GM10248 (cell line): ENCODE measurements around the gene HIBCH.
A peak's percentile ranks its signal among the peaks of the same experiment; 100 is the strongest.

ENCODE experiments used
- CTCF ChIA-PET: fragments of 300-600 bp; sonication (Branson Sonifier 250); formaldehyde crosslinking; extraction: SDS; loops from one replicate; lab custom pipeline; 2021; ENCODE audit warnings: antibody characterized with exemption; lab: Yijun Ruan, JAX
- POLR2A ChIA-PET: fragments of 350-650 bp; sonication (Branson Sonifier 250); formaldehyde crosslinking; extraction: SDS; loops from one replicate; lab custom pipeline; 2020; ENCODE audit warnings: antibody characterized with exemption; lab: Yijun Ruan, JAX
- DNase-seq: peaks from one replicate; pipeline ENCODE4 v3.0.0; 2012; ENCODE audit errors: extremely low spot score
- CTCF ChIP-seq: IDR thresholded peaks from 2 replicates; pipeline ENCODE4 v1.5.1; 2012; ENCODE audit warnings: mild to moderate bottlenecking, low read depth; ENCODE audit errors: extremely low read depth, missing control alignments, control extremely low read depth

HIBCH gene

DNA sequence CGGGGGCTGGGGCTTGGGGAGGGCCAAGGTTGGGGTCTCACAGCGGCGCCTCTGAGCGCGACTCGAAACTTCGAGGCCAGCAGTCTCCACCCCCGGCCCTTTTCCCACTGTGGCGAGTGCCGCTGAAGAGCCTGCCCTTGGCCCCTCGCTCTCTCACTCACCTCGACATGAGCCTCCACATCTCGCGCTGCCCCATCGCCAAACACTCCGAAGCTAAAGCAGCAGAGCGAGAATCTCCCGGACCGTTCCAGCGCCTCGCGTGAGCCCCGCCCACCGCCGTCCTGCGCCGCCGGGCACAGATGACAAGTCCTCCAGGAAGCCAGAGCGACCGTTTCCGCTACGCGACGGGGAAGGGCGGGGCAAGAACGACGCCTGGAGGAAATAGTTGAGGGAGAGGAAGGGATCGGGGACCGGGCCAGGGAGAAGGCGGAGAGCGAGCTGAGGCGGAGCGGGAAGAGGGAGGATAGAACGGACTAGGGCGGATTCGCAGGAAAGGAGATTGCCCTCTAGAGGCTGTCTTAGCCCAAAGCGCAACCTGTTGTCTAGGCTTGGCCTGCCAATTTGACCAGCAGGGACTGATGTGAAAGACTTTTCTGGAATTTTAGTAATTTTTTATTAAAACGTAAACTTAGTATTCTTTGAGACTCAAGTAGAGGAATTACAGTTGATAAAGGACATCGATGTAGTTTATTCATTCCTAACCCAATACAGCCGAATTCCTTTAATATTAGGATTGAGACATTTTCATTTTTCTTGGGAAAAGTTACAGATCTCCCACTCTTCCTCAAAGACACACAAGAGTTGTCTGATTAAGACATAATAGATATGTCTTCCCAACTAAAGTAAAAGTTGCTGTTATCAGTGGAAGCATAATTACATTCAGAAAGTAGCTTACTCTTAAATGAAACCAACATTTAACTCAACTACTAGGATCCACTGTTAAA is at the start of gene HIBCH:
Gene HIBCH, minus strand, starts transcription at position 272 of the 944 bp plus-strand sequence. Its CDS starts 76 bp downstream, at position 196.
- DNase-seq: peak; percentile 87
- CTCF ChIA-PET: interaction anchor here (0.7 to 4.0 kb wide), 10 partner anchors 8 to 557 kb away, joined by 3 to 14 read pairs (median 4); partner anchors contain the start of genes INPP1 and OSGEPL1

DNA sequence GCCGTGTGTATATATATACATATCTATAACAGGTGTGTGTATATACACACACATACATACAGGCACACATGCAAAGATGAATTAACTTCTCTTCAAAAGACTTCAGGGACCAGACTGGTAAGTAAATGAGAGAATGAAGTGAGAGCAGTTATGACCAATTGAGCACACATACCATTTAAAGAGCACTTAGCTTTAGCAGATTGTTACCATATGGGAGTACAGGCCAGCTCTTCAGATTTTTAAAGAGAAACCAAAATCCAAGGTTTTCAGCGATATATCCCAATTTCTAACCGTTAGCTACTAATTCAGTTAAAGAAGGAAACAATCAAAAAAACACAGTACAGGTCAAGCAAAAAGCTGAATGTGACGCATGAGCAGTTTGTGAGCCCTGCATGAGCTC is 47.5 kb upstream of the HIBCH start:
- POLR2A ChIA-PET: no interaction called here
- no peak for TF ChIP-seq CTCF
- no peak for DNase-seq
- CTCF ChIA-PET: interaction anchor here (1.2 to 5.1 kb wide), 5 partner anchors 13 to 278 kb away, joined by 3 to 25 read pairs (median 7); no protein-coding TSS in a partner anchor

More for the DNA sequence above, at the start of gene HIBCH:
- peak; percentile 46 for TF ChIP-seq CTCF
- POLR2A ChIA-PET: interaction anchor here (1.8 kb wide), 1 partner anchor 10 kb away, joined by 7 read pairs; no protein-coding TSS in a partner anchor

- no peak for TF ChIP-seq CTCF
- ChIA-PET CTCF (interaction anchor here (1.2 to 5.1 kb wide), 4 partner anchors 12 to 277 kb away, joined by 3 to 25 read pairs (median 6); no protein-coding TSS in a partner anchor), POLR2A (no interaction called here)
These were observed 46.7 kb upstream of the HIBCH start for GRCh38 chr2:190366248-190366753.

GRCh38 chr2:190365499-190366204 is 46.0 kb upstream of the HIBCH start:
- ChIA-PET CTCF (interaction anchor here (1.3 to 5.1 kb wide), 3 partner anchors 11 to 275 kb away, joined by 4 to 25 read pairs (median 6); no protein-coding TSS in a partner anchor), POLR2A (no interaction called here)
- TF ChIP-seq CTCF: no peak
- DNase-seq: no peak

More at GRCh38 chr2:190366248-190366753, 46.7 kb upstream of the HIBCH start:
- no peak for DNase-seq

- CTCF ChIA-PET: interaction anchor here (4.8 kb wide), 1 partner anchor 20 kb away, joined by 33 read pairs; the partner anchor contains the start of gene INPP1
- DNase-seq: no peak
- no peak for TF ChIP-seq CTCF
- POLR2A ChIA-PET: no interaction called here
These were observed 43.3 kb upstream of the HIBCH start for GRCh38 chr2:190362894-190363293.

DNA sequence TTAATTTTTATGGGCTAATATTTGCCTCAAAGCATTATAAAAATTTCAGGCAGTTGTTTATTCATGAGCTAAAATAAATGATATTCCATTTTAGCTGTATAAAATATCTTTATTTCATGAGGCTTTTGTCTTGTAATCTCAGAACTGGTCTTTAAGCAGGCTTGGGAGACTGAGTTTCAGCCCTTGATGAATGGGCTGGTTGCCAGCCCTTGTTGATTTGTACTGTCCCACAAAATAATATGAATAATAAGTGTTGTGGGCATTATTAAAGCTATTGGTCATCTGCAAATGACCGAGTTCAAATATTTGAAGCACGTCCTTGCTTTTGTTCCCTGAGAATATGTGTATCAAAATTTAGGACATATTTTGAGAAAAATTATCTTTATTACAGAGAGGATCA is 41.9 kb upstream of the HIBCH start:
- TF ChIP-seq CTCF: no peak
- ChIA-PET POLR2A (no interaction called here), CTCF (interaction anchor here (1.5 to 4.8 kb wide), 6 partner anchors 8 to 20 kb away, joined by 3 to 33 read pairs (median 5); partner anchors contain the start of gene INPP1)
- DNase-seq: no peak
